Smooth muscle cell of the brain vasculature (primary cell): Measurements from ENCODE around the gene COX7A1.
"Not testable (repeated sequence)": the region's sequence is repeated elsewhere in the genome, so short reads cannot be mapped to it uniquely, and the experiment has no call there.

Experiments used
- DNase-seq: peaks from one replicate; pipeline ENCODE4 v3.0.0-alpha.2; 2012; ENCODE audit warnings: low read depth, low spot score

Gene COX7A1

GRCh38 chr19:36141039-36141927, 11.0 kb downstream of the COX7A1 start:
- peak; percentile 47 for DNase-seq

GRCh38 chr19:36140304-36141038, 11.8 kb downstream of the COX7A1 start:
- DNase-seq = no peak

- DNase-seq = peak; percentile 90
These were observed 12.6 kb downstream of the COX7A1 start, which contains the start of gene CAPNS1 for GRCh38 chr19:36139473-36140303. TSS of gene CAPNS1 (plus strand) at chr19:36140066. CDS start at chr19:36141012, 946 bp downstream.

- no peak for DNase-seq
These were observed 13.2 kb downstream of the COX7A1 start for GRCh38 chr19:36139120-36139472.

- no peak for DNase-seq
These were observed 15.1 kb downstream of the COX7A1 start for GRCh38 chr19:36136964-36137686.

GRCh38 chr19:36134867-36135266, 17.4 kb downstream of the COX7A1 start:
- DNase-seq = not testable (repeated sequence)

- not testable (repeated sequence) for DNase-seq
These were observed 21.0 kb downstream of the COX7A1 start for GRCh38 chr19:36131221-36131620.

GRCh38 chr19:36128392-36128736, 23.9 kb downstream of the COX7A1 start:
- no peak for DNase-seq

GRCh38 chr19:36125557-36125956, 26.7 kb downstream of the COX7A1 start:
- no peak for DNase-seq

GRCh38 chr19:36121486-36122124, 30.6 kb downstream of the COX7A1 start:
- no peak for DNase-seq

GRCh38 chr19:36120984-36121358, 31.3 kb downstream of the COX7A1 start:
- no peak for DNase-seq

- DNase-seq = no peak
These were observed 31.9 kb downstream of the COX7A1 start for GRCh38 chr19:36120092-36120983.

- DNase-seq = no peak
These were observed 36.0 kb downstream of the COX7A1 start for GRCh38 chr19:36116344-36116637.

- DNase-seq = no peak
These were observed 36.5 kb downstream of the COX7A1 start, which contains the start of gene TBCB for GRCh38 chr19:36115453-36116343. TSS of gene TBCB (plus strand) at chr19:36115468. CDS start at chr19:36115561, 93 bp downstream.

- DNase-seq = peak; percentile 100
These were observed 37.4 kb downstream of the COX7A1 start, which contains the start of gene POLR2I for GRCh38 chr19:36114721-36115452. TSS of gene POLR2I (minus strand) at chr19:36114875. CDS start at chr19:36114856, 19 bp downstream.

- DNase-seq = no peak
These were observed 38.1 kb downstream of the COX7A1 start for GRCh38 chr19:36113894-36114720.

GRCh38 chr19:36113425-36113824, 38.8 kb downstream of the COX7A1 start:
- no peak for DNase-seq
